Measurements from ENCODE around the gene HMGN1. TPM values are rescaled to one million over a fixed set of nuclear protein-coding genes. Genes with fewer than 3 reads are reported as not detected.
"Not testable (repeated sequence)": the region's sequence is repeated elsewhere in the genome, so short reads cannot be mapped to it uniquely, and the experiment has no call there.

HMGN1 gene
- total RNA-seq, 1 experiment from 2014 or later, result 293 TPM

- H3K36me3 ChIP-seq (ENCODE audit: control insufficient read depth, insufficient read depth, low read length), result no peaks in the 10 kb centered on the region
- intact Hi-C loops (cut with micrococcal nuclease; ENCODE audit: unreplicated experiment), result no loop called here
- H3K4me3 ChIP-seq (ENCODE audit: low read depth in 2 of 2, low read length in 2 of 2), result peak overlapping the region; percentile 27 to 51
- peak overlapping the region; percentile 89 for H3K27ac ChIP-seq (ENCODE audit: low read length)
- no peaks in the 10 kb centered on the region for H3K27me3 ChIP-seq (ENCODE audit: control insufficient read depth, insufficient read depth, low read length)
- ATAC-seq (peak; percentile 74), DNase-seq (ENCODE audit: low read depth, low spot score) (no peak)
- in situ Hi-C loops (cut with HindIII; ENCODE audit: low pct_unique_long_range_greater_than_20kb, low sequenced_read_pairs), result no loop called here
- peaks cover 19% of the 10 kb centered on the region for H3K4me1 ChIP-seq (ENCODE audit: control insufficient read depth, insufficient read depth, low read length)
- POLR2A ChIA-PET, result interaction anchor here (0.6 kb wide), 1 partner anchor 35 kb away, joined by 13 read pairs; no protein-coding TSS in a partner anchor
- TF ChIP-seq SIN3A (IDR thresholded peaks at IDR 0.05; ENCODE audit: borderline replicate concordance, insufficient read depth, low read depth, low read length), result no peak
- no peak for TF ChIP-seq POLR2AphosphoS5 (IDR thresholded peaks at IDR 0.05; ENCODE audit: low read depth, low read length)
- no peak for TF ChIP-seq REST (IDR thresholded peaks at IDR 0.05; ENCODE audit: insufficient read depth in 1 of 2, low read depth in 2 of 2, low read length in 1 of 2)
- no peak for TF ChIP-seq CTCF (IDR thresholded peaks at IDR 0.05)
- TF ChIP-seq TCF7L2 (IDR thresholded peaks at IDR 0.05; ENCODE audit: low read depth, low read length), result no peak
- H3K9me3 ChIP-seq (ENCODE audit: control insufficient read depth, insufficient read depth, low read depth, low read length), result no peaks in the 10 kb centered on the region
- CTCF ChIA-PET, result no interaction called here
- no TSS peak for BruUV-seq (replicated peaks)
Measured at GRCh38 chr21:39385299-39386145, 36.6 kb upstream of the HMGN1 start.

GRCh38 chr21:39384674-39385298, 35.9 kb upstream of the HMGN1 start:
- Histone ChIP-seq H3K9me3 (ENCODE audit: control insufficient read depth, insufficient read depth, low read depth, low read length) (no peaks in the 10 kb centered on the region), H3K36me3 (ENCODE audit: control insufficient read depth, insufficient read depth, low read length) (no peaks in the 10 kb centered on the region), H3K27ac (ENCODE audit: low read length) (peak overlapping the region; percentile 7; the same call in 1 of the 2 replicates), H3K4me1 (ENCODE audit: control insufficient read depth, insufficient read depth, low read length) (peaks cover 19% of the 10 kb centered on the region), H3K27me3 (ENCODE audit: control insufficient read depth, insufficient read depth, low read length) (no peaks in the 10 kb centered on the region), H3K4me3 (ENCODE audit: low read depth in 2 of 2, low read length in 2 of 2) (no peak overlapping the region)
- no peak for DNase-seq (ENCODE audit: low read depth, low spot score)
- no TSS peak for BruUV-seq (replicated peaks)
- TF ChIP-seq POLR2AphosphoS5 (IDR thresholded peaks at IDR 0.05; ENCODE audit: low read depth, low read length), result no peak
- no peak for TF ChIP-seq SIN3A (IDR thresholded peaks at IDR 0.05; ENCODE audit: borderline replicate concordance, insufficient read depth, low read depth, low read length)
- TF ChIP-seq CTCF (IDR thresholded peaks at IDR 0.05), result no peak
- CTCF ChIA-PET, result no interaction called here
- no peak for ATAC-seq
- intact Hi-C loops (cut with micrococcal nuclease; ENCODE audit: unreplicated experiment), result no loop called here
- in situ Hi-C loops (cut with HindIII; ENCODE audit: low pct_unique_long_range_greater_than_20kb, low sequenced_read_pairs), result no loop called here
- POLR2A ChIA-PET, result interaction anchor here (0.6 kb wide), 1 partner anchor 35 kb away, joined by 13 read pairs; no protein-coding TSS in a partner anchor

- DNase-seq (ENCODE audit: low read depth, low spot score); in situ Hi-C loops (cut with HindIII; ENCODE audit: low pct_unique_long_range_greater_than_20kb, low sequenced_read_pairs); CTCF ChIA-PET; H3K4me3 ChIP-seq (ENCODE audit: low read depth in 2 of 2, low read length in 2 of 2); H3K9me3 ChIP-seq (ENCODE audit: control insufficient read depth, insufficient read depth, low read depth, low read length); intact Hi-C loops (cut with micrococcal nuclease; ENCODE audit: unreplicated experiment); BruUV-seq (replicated peaks); H3K27ac ChIP-seq (ENCODE audit: low read length); H3K36me3 ChIP-seq (ENCODE audit: control insufficient read depth, insufficient read depth, low read length); H3K27me3 ChIP-seq (ENCODE audit: control insufficient read depth, insufficient read depth, low read length); POLR2A ChIA-PET; ATAC-seq: not testable (repeated sequence)
- H3K4me1 ChIP-seq (ENCODE audit: control insufficient read depth, insufficient read depth, low read length), result peaks cover 14% of the 10 kb centered on the region
Measured at GRCh38 chr21:39382096-39382495, 33.2 kb upstream of the HMGN1 start.

All from Panc1 (cell line).